HCT116 (cell line): Measurements from ENCODE around the gene FNDC4. TPM values are rescaled to one million over a fixed set of nuclear protein-coding genes. Genes with fewer than 3 reads are reported as not detected.

Experiments used
- ATAC-seq: fragments of 200-7000 bp; cut with Tn5 transposase; 2 replicates; pipeline ENCODE4 v1.9.1; 2020; ENCODE audit warnings: mild to moderate bottlenecking, moderate library complexity
- BruUV-seq: library from RNA; stranded (reverse); fragments of 400-500 nt; replicated peaks from 2 replicates; lab custom pipeline; 2021; lab: Mats Ljungman, UMichigan
- CTCF ChIA-PET: fragments of 300-600 bp; sonication (Branson Sonifier 250); formaldehyde crosslinking; loops from one replicate; lab custom pipeline; 2021; ENCODE audit warnings: antibody characterized with exemption; lab: Charles Lee
- POLR2A ChIA-PET: fragments of 300-600, 350-600 bp; sonication (Branson Sonifier 250); formaldehyde crosslinking; loops from one replicate; lab custom pipeline; 2021; ENCODE audit warnings: antibody characterized with exemption; lab: Charles Lee
- RAD21 ChIA-PET, 2 experiments: fragments of 300-600 bp; sonication (Branson Sonifier 250); formaldehyde crosslinking; loops; one replicate each; lab custom pipeline; 2023; ENCODE audit warnings: low total read pairs in 2 of 2; ENCODE audit not compliant: uncharacterized antibody in 2 of 2, unreplicated experiment in 2 of 2, low non-redundant PET in 1 of 2; lab: Charles Lee
- DNase-seq: peaks from one replicate; pipeline ENCODE4 v3.0.0-alpha.2; 2010; ENCODE audit warnings: low read depth, low spot score
- H2AFZ ChIP-seq: fragments of 200-600 bp; shearing (Covaris generic), sonication (generic); 2 replicates; pipeline ENCODE4 v1.6.1; 2017; ENCODE audit warnings: low read depth, mixed run types, mixed read lengths, antibody characterized with exemption, low read length; ENCODE audit not compliant: poor library complexity, severe bottlenecking
- H3K27ac ChIP-seq: 2 replicates; pipeline ENCODE4 v1.5.1; 2012; ENCODE audit warnings: low read depth, low read length
- H3K27me3 ChIP-seq: fragments of 200-600 bp; sonication (generic); 2 replicates; pipeline ENCODE4 v1.6.1; 2016; ENCODE audit warnings: mixed run types, low read length, mixed read lengths; ENCODE audit not compliant: insufficient read depth
- H3K36me3 ChIP-seq, 2 experiments: fragments of 200-500 bp in 1 of 2; fragments of 200-600 bp in 1 of 2; sonication (Bioruptor generic) in 1 of 2; sonication (generic) in 1 of 2; 2 replicates each; pipeline versions ENCODE4 v1.5.1 to v1.6.1; 2014 to 2016; ENCODE audit warnings: low read length in 2 of 2, inconsistent platforms in 1 of 2, mixed read lengths in 1 of 2, mixed run types in 1 of 2; ENCODE audit not compliant: insufficient read depth in 2 of 2, control insufficient read depth in 1 of 2
- H3K4me1 ChIP-seq, 2 experiments: fragments of 200-600 bp in 1 of 2; sonication (generic) in 1 of 2; 2 replicates each; pipeline versions ENCODE4 v1.5.1 to v1.6.1; 2012 to 2017; ENCODE audit warnings: low read length in 2 of 2, inconsistent platforms in 1 of 2, mild to moderate bottlenecking in 1 of 2, mixed read lengths in 1 of 2, mixed run types in 1 of 2, moderate library complexity in 1 of 2; ENCODE audit not compliant: insufficient read depth in 2 of 2, control insufficient read depth in 1 of 2
- H3K4me2 ChIP-seq: fragments of 200-600 bp; sonication (generic); 2 replicates; pipeline ENCODE4 v1.6.1; 2017; ENCODE audit warnings: mixed run types, low read length, mixed read lengths
- H3K4me3 ChIP-seq, 2 experiments: fragments of 200-600 bp in 1 of 2; sonication (generic) in 1 of 2; replicated peaks in 1 of 2; 2 replicates each; pipeline ENCODE4 v1.5.1; 2011 to 2016; ENCODE audit warnings: low read length in 2 of 2, control low read depth in 1 of 2, low read depth in 1 of 2, mild to moderate bottlenecking in 1 of 2, mixed read lengths in 1 of 2, mixed run types in 1 of 2
- H3K79me2 ChIP-seq: fragments of 200-600 bp; sonication (generic); 2 replicates; pipeline ENCODE4 v1.6.1; 2017; ENCODE audit warnings: mild to moderate bottlenecking, mixed run types, low read length, moderate library complexity, mixed read lengths; ENCODE audit not compliant: insufficient read depth
- H3K9ac ChIP-seq: fragments of 200-600 bp; sonication (generic); 2 replicates; pipeline ENCODE4 v1.6.1; 2016; ENCODE audit warnings: low read length, mixed read lengths
- H3K9me2 ChIP-seq: fragments of 200-600 bp; sonication (generic), shearing (Covaris generic); 2 replicates; pipeline ENCODE4 v1.6.1; 2017; ENCODE audit warnings: mixed run types, mild to moderate bottlenecking, moderate library complexity; ENCODE audit not compliant: insufficient read depth
- H3K9me3 ChIP-seq, 2 experiments: fragments of 200-500 bp in 1 of 2; fragments of 200-600 bp in 1 of 2; sonication (Bioruptor generic) in 1 of 2; sonication (generic) in 1 of 2; 2 replicates each; pipeline ENCODE4 v1.6.1; 2014 to 2017; ENCODE audit warnings: low read length in 2 of 2, mixed read lengths in 2 of 2, inconsistent platforms in 1 of 2, low read depth in 1 of 2, mild to moderate bottlenecking in 1 of 2, mixed run types in 1 of 2, moderate library complexity in 1 of 2; ENCODE audit not compliant: control insufficient read depth in 1 of 2, insufficient read depth in 1 of 2
- H4K20me1 ChIP-seq: fragments of 200-600 bp; sonication (generic), shearing (Covaris generic); 2 replicates; pipeline ENCODE4 v1.6.1; 2017; ENCODE audit warnings: mixed run types, mild to moderate bottlenecking, moderate library complexity; ENCODE audit not compliant: insufficient read depth
- ATF3 ChIP-seq: IDR thresholded peaks from 2 replicates; pipeline ENCODE4 v1.6.1; 2012
- CBX3 ChIP-seq: IDR thresholded peaks from 2 replicates; pipeline ENCODE4 v1.6.1; 2012; ENCODE audit warnings: low read depth
- CEBPB ChIP-seq: IDR thresholded peaks from 2 replicates; pipeline ENCODE4 v1.6.1; 2012; ENCODE audit warnings: low read depth
- CTCF ChIP-seq, 3 experiments: fragments of 200-600 bp in 1 of 3; sonication (generic) in 1 of 3; IDR thresholded peaks in 2 of 3; conservative IDR thresholded peaks in 1 of 3; 2 replicates each; pipeline ENCODE4 v1.5.1; 2012 to 2017; ENCODE audit warnings: low read depth in 2 of 3, low read length in 2 of 3, antibody characterized with exemption in 1 of 3, borderline replicate concordance in 1 of 3, control low read depth in 1 of 3, mild to moderate bottlenecking in 1 of 3, mixed read lengths in 1 of 3, mixed run types in 1 of 3, moderate library complexity in 1 of 3; ENCODE audit not compliant: insufficient read depth in 1 of 3
- ELF1 ChIP-seq: IDR thresholded peaks from 2 replicates; pipeline ENCODE4 v1.6.1; 2012; ENCODE audit warnings: low read depth, borderline replicate concordance
- EZH2 ChIP-seq: fragments of 200-600 bp; sonication (generic); IDR thresholded peaks from 2 replicates; pipeline ENCODE4 v1.6.1; 2017; ENCODE audit warnings: antibody characterized with exemption, mixed run types
- EZH2phosphoT487 ChIP-seq: fragments of 200-600 bp; IDR thresholded peaks from 2 replicates; pipeline ENCODE4 v1.6.1; 2018; ENCODE audit warnings: antibody characterized with exemption, borderline replicate concordance
- FOSL1 ChIP-seq: IDR thresholded peaks from 2 replicates; pipeline ENCODE4 v1.6.1; 2012; ENCODE audit warnings: low read depth
- JUND ChIP-seq: IDR thresholded peaks from 2 replicates; pipeline ENCODE4 v1.6.1; 2012
- RAD21 ChIP-seq: IDR thresholded peaks from 2 replicates; pipeline ENCODE4 v1.6.1; 2012; ENCODE audit warnings: low read depth, mild to moderate bottlenecking
- SP1 ChIP-seq: IDR thresholded peaks from 2 replicates; pipeline ENCODE4 v1.6.1; 2012; ENCODE audit warnings: low read depth
- SRF ChIP-seq: IDR thresholded peaks from 2 replicates; pipeline ENCODE4 v1.6.1; 2012; ENCODE audit warnings: low read depth
- ZFX ChIP-seq: fragments of 450-650 bp; IDR thresholded peaks from 2 replicates; pipeline ENCODE4 v1.6.1; 2017
- ZNF274 ChIP-seq: fragments of 200-500 bp; sonication (Bioruptor generic); IDR thresholded peaks from 2 replicates; pipeline ENCODE4 v1.6.1; 2014; ENCODE audit warnings: mild to moderate bottlenecking, low read depth, low read length, inconsistent platforms
- intact Hi-C: fragments of 100-400 bp; cut with micrococcal nuclease; formaldehyde crosslinking; loops from 2 replicates; pipeline ENCODE4 v1.10.0; 2022
- total RNA-seq: library from RNA; stranded (reverse); gene quantifications from one replicate; pipeline ENCODE4 v1.2.1, GENCODE V29; 2021; ENCODE audit not compliant: unreplicated experiment
- TF ChIP-seq, protein P1 (sequence below): IDR thresholded peaks from 2 replicates; pipeline ENCODE4 v1.6.1; 2011; ENCODE audit warnings: mild to moderate bottlenecking, low read length, moderate library complexity; ENCODE audit not compliant: insufficient replicate concordance; ENCODE audit errors: extremely low read depth

FNDC4 gene
- total RNA-seq, 1 experiment from 2014 or later: 3.3 TPM

DNA sequence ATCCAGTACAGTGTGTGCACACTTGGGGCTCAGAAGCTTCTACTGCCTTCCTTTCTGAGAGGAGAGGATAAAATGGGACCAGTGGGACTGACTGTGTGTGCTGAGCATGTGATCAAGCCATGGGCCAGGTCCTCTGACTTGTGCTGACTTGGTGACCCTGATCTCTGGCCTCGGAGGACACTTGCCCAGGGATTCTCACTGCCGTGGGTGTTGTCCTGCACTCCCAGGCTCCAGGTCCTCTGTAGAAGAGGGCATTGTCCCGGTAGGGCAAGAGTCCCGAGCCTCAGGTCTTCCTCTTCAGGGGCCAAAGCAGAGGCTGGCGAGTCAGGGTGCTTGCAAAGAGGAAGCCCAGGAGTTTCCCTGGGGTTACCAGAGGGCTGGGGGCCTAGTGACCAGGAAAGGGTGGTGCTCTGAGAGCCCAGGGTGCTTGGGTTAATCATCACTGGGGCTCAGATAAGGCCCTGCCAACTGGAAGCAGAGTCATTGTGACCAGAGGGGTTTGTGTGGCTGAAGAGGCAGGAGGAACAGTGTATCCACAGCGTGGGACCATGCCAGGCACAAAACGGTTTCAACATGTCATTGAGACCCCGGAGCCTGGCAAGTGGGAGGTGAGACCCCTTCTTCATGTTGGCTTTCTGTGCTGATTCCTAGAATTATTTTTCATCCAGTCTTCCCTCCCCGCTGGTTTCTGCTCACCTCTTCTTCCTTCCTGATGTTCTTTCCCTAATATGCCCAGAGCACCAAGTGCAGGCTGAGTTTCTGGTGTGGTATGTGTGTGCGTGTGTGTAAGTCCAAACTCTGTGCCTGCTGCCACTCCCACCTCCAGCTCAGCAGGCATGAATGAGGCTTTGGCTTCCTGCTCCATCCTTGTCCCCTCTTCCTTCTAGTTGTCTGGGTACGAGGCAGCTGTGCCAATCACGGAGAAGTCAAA lies 1.6 kb upstream of the FNDC4 start, which contains the start of gene GCKR:
Gene GCKR (plus strand): TSS at position 483 of the 931 bp plus-strand sequence. CDS start 66 bp downstream, at position 549.
- H3K36me3 ChIP-seq: no peaks in the 10 kb centered on the region
- CTCF ChIA-PET: no interaction called here
- DNase-seq (no peak), ATAC-seq (no peak)
- H3K27ac ChIP-seq: no peak within 1 kb of the TSS
- TF ChIP-seq, protein P1, sequence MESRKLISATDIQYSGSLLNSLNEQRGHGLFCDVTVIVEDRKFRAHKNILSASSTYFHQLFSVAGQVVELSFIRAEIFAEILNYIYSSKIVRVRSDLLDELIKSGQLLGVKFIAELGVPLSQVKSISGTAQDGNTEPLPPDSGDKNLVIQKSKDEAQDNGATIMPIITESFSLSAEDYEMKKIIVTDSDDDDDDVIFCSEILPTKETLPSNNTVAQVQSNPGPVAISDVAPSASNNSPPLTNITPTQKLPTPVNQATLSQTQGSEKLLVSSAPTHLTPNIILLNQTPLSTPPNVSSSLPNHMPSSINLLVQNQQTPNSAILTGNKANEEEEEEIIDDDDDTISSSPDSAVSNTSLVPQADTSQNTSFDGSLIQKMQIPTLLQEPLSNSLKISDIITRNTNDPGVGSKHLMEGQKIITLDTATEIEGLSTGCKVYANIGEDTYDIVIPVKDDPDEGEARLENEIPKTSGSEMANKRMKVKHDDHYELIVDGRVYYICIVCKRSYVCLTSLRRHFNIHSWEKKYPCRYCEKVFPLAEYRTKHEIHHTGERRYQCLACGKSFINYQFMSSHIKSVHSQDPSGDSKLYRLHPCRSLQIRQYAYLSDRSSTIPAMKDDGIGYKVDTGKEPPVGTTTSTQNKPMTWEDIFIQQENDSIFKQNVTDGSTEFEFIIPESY: no peak
- TF ChIP-seq EZH2phosphoT487 (no peak), CEBPB (no peak), SRF (no peak), FOSL1 (no peak), ATF3 (no peak), EZH2 (no peak), ZFX (no peak), ZNF274 (no peak), CTCF (IDR thresholded peaks at IDR 0.05 in 2 of 3, conservative IDR thresholded peaks at IDR 0.05 in 1 of 3; ENCODE audit: borderline replicate concordance in 1 of 3, insufficient read depth in 1 of 3, low read depth in 2 of 3, low read length in 2 of 3) (no peak), RAD21 (no peak), CBX3 (no peak), JUND (no peak), ELF1 (no peak), SP1 (no peak)
- intact Hi-C loops: no loop called here
- peaks cover 0 to 10% of the 10 kb centered on the region in 2 experiments; a peak in 1 of 4 replicates for H3K4me1 ChIP-seq
- H2AFZ ChIP-seq: peak within 1 kb of the TSS; percentile 67
- H3K4me3 ChIP-seq: no peak within 1 kb of the TSS
- no peaks in the 10 kb centered on the region for H3K9me3 ChIP-seq
- no peaks in the 10 kb centered on the region for H4K20me1 ChIP-seq
- POLR2A ChIA-PET: no interaction called here
- no peak within 1 kb of the TSS for H3K9ac ChIP-seq
- no peaks in the 10 kb centered on the region for H3K79me2 ChIP-seq
- peaks cover 8% of the 10 kb centered on the region; the same call in 1 of the 2 replicates for H3K27me3 ChIP-seq
- peak within 1 kb of the TSS; percentile 76; the same call in 1 of the 2 replicates for H3K4me2 ChIP-seq
- no peaks in the 10 kb centered on the region for H3K9me2 ChIP-seq
- BruUV-seq: no TSS peak
- RAD21 ChIA-PET: no interaction called here
